HEK293 (cell line): ENCODE results near the gene PDIA6.

Experiments
- CTCF ChIA-PET: fragments of 350-600 bp; formaldehyde crosslinking; extraction: SDS; loops from one replicate; lab custom pipeline; 2021; ENCODE audit warnings: antibody characterized with exemption; lab: Yijun Ruan, JAX
- POLR2A ChIA-PET: fragments of 300-600 bp; formaldehyde crosslinking; extraction: SDS; loops from one replicate; lab custom pipeline; 2020; ENCODE audit warnings: antibody characterized with exemption, inconsistent platforms; lab: Yijun Ruan, JAX
- H3K27ac ChIP-seq: fragments of 200-500 bp; sonication (Bioruptor generic); 2 replicates; pipeline ENCODE4 v1.5.1; 2014; ENCODE audit warnings: low read depth, low read length, control low read depth, inconsistent platforms; ENCODE audit errors: extremely low read depth
- H3K36me3 ChIP-seq, 2 experiments: fragments of 200-500 bp in 1 of 2; sonication (Bioruptor generic) in 1 of 2; 1 replicate in 1 of 2; 2 replicates in 1 of 2; pipeline ENCODE4 v1.5.1; 2014 to 2017; ENCODE audit warnings: inconsistent platforms in 2 of 2, low read length in 2 of 2; ENCODE audit not compliant: control insufficient read depth in 2 of 2, insufficient read depth in 1 of 2
- H3K4me1 ChIP-seq: fragments of 200-500 bp; sonication (Bioruptor generic); 2 replicates; pipeline ENCODE4 v1.5.1; 2014; ENCODE audit warnings: mild to moderate bottlenecking, low read length, inconsistent platforms; ENCODE audit not compliant: control insufficient read depth, insufficient read depth
- H3K4me3 ChIP-seq: 2 replicates; pipeline ENCODE4 v1.5.1; 2011; ENCODE audit warnings: low read depth, mild to moderate bottlenecking, control low read depth, low read length, moderate library complexity
- H3K9me3 ChIP-seq: fragments of 200-500 bp; sonication (Bioruptor generic); 2 replicates; pipeline ENCODE4 v1.5.1; 2014; ENCODE audit warnings: low read depth, low read length, inconsistent platforms; ENCODE audit not compliant: control insufficient read depth, insufficient read depth
- BCL11B ChIP-seq: fragments of 450-650 bp; formaldehyde crosslinking; IDR thresholded peaks from 2 replicates; pipeline ENCODE4 v1.5.1; 2016; ENCODE audit warnings: low read depth, missing biosample characterization, missing genetic modification characterization
- KLF9 ChIP-seq: fragments of 450-650 bp; formaldehyde crosslinking; IDR thresholded peaks from 2 replicates; pipeline ENCODE4 v1.5.1; 2016; ENCODE audit warnings: missing biosample characterization, missing genetic modification characterization, low read depth
- MZF1 ChIP-seq: fragments of 450-650 bp; formaldehyde crosslinking; IDR thresholded peaks from 2 replicates; pipeline ENCODE4 v1.5.1; 2017; ENCODE audit warnings: missing biosample characterization, missing genetic modification characterization, borderline replicate concordance
- OSR2 ChIP-seq: fragments of 450-650 bp; formaldehyde crosslinking; IDR thresholded peaks from 2 replicates; pipeline ENCODE4 v1.5.1; 2016; ENCODE audit warnings: missing biosample characterization, missing genetic modification characterization
- OVOL3 ChIP-seq: fragments of 450-650 bp; formaldehyde crosslinking; IDR thresholded peaks from 2 replicates; pipeline ENCODE4 v1.5.1; 2016; ENCODE audit warnings: missing biosample characterization, missing genetic modification characterization
- PRDM1 ChIP-seq: fragments of 450-650 bp; formaldehyde crosslinking; IDR thresholded peaks from 2 replicates; pipeline ENCODE4; 2016; ENCODE audit warnings: missing biosample characterization, missing genetic modification characterization
- ZBTB20 ChIP-seq: fragments of 450-650 bp; formaldehyde crosslinking; IDR thresholded peaks from 2 replicates; pipeline ENCODE4 v1.5.1; 2016; ENCODE audit warnings: missing biosample characterization, missing genetic modification characterization
- ZNF16 ChIP-seq: fragments of 450-650 bp; formaldehyde crosslinking; IDR thresholded peaks from 2 replicates; pipeline ENCODE4 v1.5.1; 2016; ENCODE audit warnings: low read depth, missing biosample characterization, missing genetic modification characterization
- ZNF292 ChIP-seq: fragments of 450-650 bp; formaldehyde crosslinking; IDR thresholded peaks from 2 replicates; pipeline ENCODE4 v1.5.1; 2016; ENCODE audit warnings: low read depth, missing biosample characterization, missing genetic modification characterization, borderline replicate concordance
- ZNF416 ChIP-seq: fragments of 450-650 bp; formaldehyde crosslinking; IDR thresholded peaks from 2 replicates; pipeline ENCODE4 v1.5.1; 2016; ENCODE audit warnings: missing biosample characterization, missing genetic modification characterization
- ZNF48 ChIP-seq: fragments of 450-650 bp; formaldehyde crosslinking; IDR thresholded peaks from 2 replicates; pipeline ENCODE4 v1.5.1; 2016; ENCODE audit warnings: missing biosample characterization, missing genetic modification characterization
- ZNF544 ChIP-seq: fragments of 450-650 bp; formaldehyde crosslinking; IDR thresholded peaks from 2 replicates; pipeline ENCODE4 v1.5.0; 2017; ENCODE audit warnings: missing biosample characterization, missing genetic modification characterization
- ZNF560 ChIP-seq: fragments of 450-650 bp; formaldehyde crosslinking; IDR thresholded peaks from 2 replicates; pipeline ENCODE4 v1.5.1; 2017; ENCODE audit warnings: missing biosample characterization, missing genetic modification characterization, borderline replicate concordance
- ZNF76 ChIP-seq: fragments of 450-650 bp; formaldehyde crosslinking; IDR thresholded peaks from 2 replicates; pipeline ENCODE4; 2016; ENCODE audit warnings: low read depth, missing biosample characterization, missing genetic modification characterization, borderline replicate concordance
- ZNF777 ChIP-seq: fragments of 450-650 bp; formaldehyde crosslinking; IDR thresholded peaks from 2 replicates; pipeline ENCODE4 v1.5.1; 2017; ENCODE audit warnings: missing biosample characterization, missing genetic modification characterization, borderline replicate concordance
- ZNF785 ChIP-seq: fragments of 450-650 bp; formaldehyde crosslinking; IDR thresholded peaks from 2 replicates; pipeline ENCODE4 v1.5.1; 2016; ENCODE audit warnings: missing biosample characterization, missing genetic modification characterization
- TF ChIP-seq, protein P1 (sequence below): fragments of 450-650 bp; formaldehyde crosslinking; IDR thresholded peaks from 2 replicates; pipeline ENCODE4 v1.5.0; 2017; ENCODE audit warnings: missing biosample characterization, missing genetic modification characterization, borderline replicate concordance
- TF ChIP-seq, protein P2 (sequence below): fragments of 450-650 bp; IDR thresholded peaks from 2 replicates; pipeline ENCODE4 v1.5.1; 2018; ENCODE audit warnings: missing biosample characterization, mild to moderate bottlenecking, missing genetic modification characterization
- TF ChIP-seq, protein P3 (sequence below): fragments of 450-650 bp; formaldehyde crosslinking; IDR thresholded peaks from 2 replicates; pipeline ENCODE4 v1.5.1; 2016; ENCODE audit warnings: missing biosample characterization, missing genetic modification characterization, borderline replicate concordance
- TF ChIP-seq, protein P4 (sequence below): fragments of 450-650 bp; formaldehyde crosslinking; IDR thresholded peaks from 2 replicates; pipeline ENCODE4 v1.5.1; 2016; ENCODE audit warnings: missing biosample characterization, missing genetic modification characterization

Gene PDIA6

DNA sequence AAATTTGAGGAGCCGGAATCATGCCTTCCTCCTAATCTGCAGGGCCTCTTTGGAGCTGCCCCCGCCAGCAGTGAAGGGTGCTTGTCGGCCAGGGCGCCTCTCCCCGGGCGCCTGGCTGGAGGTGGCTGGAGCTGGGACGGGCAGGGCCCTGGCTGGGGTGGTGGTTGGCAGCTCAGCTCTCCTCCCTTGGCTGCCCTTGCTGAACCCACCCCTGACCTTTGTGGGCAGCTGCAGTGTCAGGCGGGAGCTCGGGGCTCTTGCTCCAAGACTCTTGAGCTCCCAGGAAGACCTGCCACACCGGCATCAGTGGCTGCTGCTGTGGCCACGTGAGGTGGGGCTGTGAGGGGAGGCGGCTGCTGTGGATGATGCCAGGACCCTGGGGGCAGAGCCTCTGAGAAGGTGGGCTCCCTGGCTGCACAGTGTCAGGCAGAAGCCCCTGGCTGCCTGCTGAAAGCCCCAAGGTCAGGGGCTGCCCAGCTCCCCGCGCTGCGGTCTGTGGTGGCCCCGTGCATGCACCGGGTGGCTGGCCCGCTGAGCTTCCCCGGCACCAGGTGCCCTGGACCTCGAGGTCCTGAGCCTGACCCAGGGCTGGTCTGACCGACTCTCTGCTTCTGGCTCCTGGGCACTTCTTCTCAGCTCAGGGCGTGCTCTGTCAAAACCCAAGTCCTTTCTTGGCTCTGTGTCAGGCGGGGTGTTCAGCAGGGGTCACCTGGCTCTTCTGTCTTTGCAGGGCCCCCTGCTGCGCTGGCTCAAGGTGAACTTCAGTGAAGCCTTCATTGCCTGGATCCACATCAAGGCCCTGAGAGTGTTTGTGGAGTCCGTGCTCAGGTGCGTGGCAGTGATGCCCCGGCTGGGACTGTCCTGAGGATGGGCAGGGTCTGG lies 34.5 kb downstream of the PDIA6 start:
- CTCF ChIA-PET, result interaction anchor here (0.6 kb wide), 1 partner anchor 910 kb away, joined by 3 read pairs; no protein-coding TSS in a partner anchor
- H3K4me3 ChIP-seq, result no peak overlapping the region
- peaks cover 15 to 50% of the 10 kb centered on the region in 2 experiments; a peak in 2 of 3 replicates for H3K36me3 ChIP-seq
- H3K27ac ChIP-seq, result no peak overlapping the region
- H3K4me1 ChIP-seq, result no peaks in the 10 kb centered on the region
- no peaks in the 10 kb centered on the region for H3K9me3 ChIP-seq
- POLR2A ChIA-PET, result no interaction called here
- TF ChIP-seq ZNF48, result no peak
- TF ChIP-seq BCL11B (tag by site-specific recombination), result no peak
- TF ChIP-seq ZNF416 (tag by site-specific recombination), result no peak

DNA sequence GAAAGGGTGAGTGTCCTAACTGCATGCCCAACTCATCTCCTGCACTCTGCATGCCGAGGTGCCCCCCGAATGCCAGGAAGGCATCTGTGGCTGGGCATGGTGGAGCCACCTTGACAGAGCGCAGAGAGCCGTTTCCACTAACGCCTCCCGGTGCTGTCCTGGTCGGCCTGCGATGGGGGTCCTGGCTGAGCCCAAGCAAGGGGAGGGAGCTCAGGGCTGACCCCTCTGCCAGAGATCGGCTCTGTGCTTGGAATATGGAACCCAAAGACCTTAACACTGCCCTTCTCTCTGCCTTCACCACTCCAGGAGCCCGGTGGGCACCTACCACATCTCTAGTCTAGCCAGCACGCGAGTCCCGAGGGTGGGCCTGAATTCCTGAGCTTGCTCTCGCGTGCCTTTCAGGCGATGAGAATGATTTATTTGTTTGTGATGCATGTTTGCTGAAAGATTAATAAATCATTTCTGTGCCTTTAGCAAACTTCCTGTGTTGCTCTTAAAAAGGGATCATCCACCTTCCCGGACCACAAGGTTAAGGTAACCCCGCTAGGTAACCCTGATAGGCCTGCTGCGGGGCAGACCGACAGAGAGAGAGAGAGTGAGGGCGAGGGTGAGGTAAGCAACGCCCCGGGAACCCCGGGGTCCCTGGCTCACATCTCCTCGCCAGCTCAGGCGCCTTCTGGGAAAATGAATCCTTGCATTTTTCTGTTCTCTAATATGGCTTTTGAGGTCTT lies 35.3 kb downstream of the PDIA6 start:
- CTCF ChIA-PET, result interaction anchor here (0.6 kb wide), 1 partner anchor 911 kb away, joined by 3 read pairs; no protein-coding TSS in a partner anchor
- H3K4me1 ChIP-seq, result no peaks in the 10 kb centered on the region
- H3K36me3 ChIP-seq, result peaks cover 10 to 44% of the 10 kb centered on the region in 2 experiments; a peak in 2 of 3 replicates
- H3K27ac ChIP-seq, result no peak overlapping the region
- no peak overlapping the region for H3K4me3 ChIP-seq
- H3K9me3 ChIP-seq, result no peaks in the 10 kb centered on the region
- POLR2A ChIA-PET, result no interaction called here
- no peak for TF ChIP-seq ZNF292 (tag by site-specific recombination)
- TF ChIP-seq, protein P1, sequence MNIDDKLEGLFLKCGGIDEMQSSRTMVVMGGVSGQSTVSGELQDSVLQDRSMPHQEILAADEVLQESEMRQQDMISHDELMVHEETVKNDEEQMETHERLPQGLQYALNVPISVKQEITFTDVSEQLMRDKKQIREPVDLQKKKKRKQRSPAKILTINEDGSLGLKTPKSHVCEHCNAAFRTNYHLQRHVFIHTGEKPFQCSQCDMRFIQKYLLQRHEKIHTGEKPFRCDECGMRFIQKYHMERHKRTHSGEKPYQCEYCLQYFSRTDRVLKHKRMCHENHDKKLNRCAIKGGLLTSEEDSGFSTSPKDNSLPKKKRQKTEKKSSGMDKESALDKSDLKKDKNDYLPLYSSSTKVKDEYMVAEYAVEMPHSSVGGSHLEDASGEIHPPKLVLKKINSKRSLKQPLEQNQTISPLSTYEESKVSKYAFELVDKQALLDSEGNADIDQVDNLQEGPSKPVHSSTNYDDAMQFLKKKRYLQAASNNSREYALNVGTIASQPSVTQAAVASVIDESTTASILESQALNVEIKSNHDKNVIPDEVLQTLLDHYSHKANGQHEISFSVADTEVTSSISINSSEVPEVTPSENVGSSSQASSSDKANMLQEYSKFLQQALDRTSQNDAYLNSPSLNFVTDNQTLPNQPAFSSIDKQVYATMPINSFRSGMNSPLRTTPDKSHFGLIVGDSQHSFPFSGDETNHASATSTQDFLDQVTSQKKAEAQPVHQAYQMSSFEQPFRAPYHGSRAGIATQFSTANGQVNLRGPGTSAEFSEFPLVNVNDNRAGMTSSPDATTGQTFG (tag by site-specific recombination), result no peak
- no peak for TF ChIP-seq ZNF544 (tag by site-specific recombination)
- no peak for TF ChIP-seq ZNF560 (tag by site-specific recombination)
- no peak for TF ChIP-seq OVOL3
- TF ChIP-seq KLF9 (tag by site-specific recombination), result no peak
- TF ChIP-seq, protein P2, sequence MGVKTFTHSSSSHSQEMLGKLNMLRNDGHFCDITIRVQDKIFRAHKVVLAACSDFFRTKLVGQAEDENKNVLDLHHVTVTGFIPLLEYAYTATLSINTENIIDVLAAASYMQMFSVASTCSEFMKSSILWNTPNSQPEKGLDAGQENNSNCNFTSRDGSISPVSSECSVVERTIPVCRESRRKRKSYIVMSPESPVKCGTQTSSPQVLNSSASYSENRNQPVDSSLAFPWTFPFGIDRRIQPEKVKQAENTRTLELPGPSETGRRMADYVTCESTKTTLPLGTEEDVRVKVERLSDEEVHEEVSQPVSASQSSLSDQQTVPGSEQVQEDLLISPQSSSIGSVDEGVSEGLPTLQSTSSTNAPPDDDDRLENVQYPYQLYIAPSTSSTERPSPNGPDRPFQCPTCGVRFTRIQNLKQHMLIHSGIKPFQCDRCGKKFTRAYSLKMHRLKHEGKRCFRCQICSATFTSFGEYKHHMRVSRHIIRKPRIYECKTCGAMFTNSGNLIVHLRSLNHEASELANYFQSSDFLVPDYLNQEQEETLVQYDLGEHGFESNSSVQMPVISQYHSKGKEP (tag by site-specific recombination), result no peak
- TF ChIP-seq, protein P3, sequence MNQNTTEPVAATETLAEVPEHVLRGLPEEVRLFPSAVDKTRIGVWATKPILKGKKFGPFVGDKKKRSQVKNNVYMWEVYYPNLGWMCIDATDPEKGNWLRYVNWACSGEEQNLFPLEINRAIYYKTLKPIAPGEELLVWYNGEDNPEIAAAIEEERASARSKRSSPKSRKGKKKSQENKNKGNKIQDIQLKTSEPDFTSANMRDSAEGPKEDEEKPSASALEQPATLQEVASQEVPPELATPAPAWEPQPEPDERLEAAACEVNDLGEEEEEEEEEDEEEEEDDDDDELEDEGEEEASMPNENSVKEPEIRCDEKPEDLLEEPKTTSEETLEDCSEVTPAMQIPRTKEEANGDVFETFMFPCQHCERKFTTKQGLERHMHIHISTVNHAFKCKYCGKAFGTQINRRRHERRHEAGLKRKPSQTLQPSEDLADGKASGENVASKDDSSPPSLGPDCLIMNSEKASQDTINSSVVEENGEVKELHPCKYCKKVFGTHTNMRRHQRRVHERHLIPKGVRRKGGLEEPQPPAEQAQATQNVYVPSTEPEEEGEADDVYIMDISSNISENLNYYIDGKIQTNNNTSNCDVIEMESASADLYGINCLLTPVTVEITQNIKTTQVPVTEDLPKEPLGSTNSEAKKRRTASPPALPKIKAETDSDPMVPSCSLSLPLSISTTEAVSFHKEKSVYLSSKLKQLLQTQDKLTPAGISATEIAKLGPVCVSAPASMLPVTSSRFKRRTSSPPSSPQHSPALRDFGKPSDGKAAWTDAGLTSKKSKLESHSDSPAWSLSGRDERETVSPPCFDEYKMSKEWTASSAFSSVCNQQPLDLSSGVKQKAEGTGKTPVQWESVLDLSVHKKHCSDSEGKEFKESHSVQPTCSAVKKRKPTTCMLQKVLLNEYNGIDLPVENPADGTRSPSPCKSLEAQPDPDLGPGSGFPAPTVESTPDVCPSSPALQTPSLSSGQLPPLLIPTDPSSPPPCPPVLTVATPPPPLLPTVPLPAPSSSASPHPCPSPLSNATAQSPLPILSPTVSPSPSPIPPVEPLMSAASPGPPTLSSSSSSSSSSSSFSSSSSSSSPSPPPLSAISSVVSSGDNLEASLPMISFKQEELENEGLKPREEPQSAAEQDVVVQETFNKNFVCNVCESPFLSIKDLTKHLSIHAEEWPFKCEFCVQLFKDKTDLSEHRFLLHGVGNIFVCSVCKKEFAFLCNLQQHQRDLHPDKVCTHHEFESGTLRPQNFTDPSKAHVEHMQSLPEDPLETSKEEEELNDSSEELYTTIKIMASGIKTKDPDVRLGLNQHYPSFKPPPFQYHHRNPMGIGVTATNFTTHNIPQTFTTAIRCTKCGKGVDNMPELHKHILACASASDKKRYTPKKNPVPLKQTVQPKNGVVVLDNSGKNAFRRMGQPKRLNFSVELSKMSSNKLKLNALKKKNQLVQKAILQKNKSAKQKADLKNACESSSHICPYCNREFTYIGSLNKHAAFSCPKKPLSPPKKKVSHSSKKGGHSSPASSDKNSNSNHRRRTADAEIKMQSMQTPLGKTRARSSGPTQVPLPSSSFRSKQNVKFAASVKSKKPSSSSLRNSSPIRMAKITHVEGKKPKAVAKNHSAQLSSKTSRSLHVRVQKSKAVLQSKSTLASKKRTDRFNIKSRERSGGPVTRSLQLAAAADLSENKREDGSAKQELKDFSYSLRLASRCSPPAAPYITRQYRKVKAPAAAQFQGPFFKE, result no peak
- TF ChIP-seq, protein P4, sequence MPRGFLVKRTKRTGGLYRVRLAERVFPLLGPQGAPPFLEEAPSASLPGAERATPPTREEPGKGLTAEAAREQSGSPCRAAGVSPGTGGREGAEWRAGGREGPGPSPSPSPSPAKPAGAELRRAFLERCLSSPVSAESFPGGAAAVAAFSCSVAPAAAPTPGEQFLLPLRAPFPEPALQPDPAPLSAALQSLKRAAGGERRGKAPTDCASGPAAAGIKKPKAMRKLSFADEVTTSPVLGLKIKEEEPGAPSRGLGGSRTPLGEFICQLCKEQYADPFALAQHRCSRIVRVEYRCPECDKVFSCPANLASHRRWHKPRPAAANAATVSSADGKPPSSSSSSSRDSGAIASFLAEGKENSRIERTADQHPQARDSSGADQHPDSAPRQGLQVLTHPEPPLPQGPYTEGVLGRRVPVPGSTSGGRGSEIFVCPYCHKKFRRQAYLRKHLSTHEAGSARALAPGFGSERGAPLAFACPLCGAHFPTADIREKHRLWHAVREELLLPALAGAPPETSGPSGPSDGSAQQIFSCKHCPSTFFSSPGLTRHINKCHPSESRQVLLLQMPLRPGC (tag by site-specific recombination), result no peak
- TF ChIP-seq ZBTB20 (tag by site-specific recombination), result no peak
- no peak for TF ChIP-seq ZNF16 (tag by site-specific recombination)
- no peak for TF ChIP-seq PRDM1 (tag by site-specific recombination)
- TF ChIP-seq OSR2 (tag by site-specific recombination), result no peak
- no peak for TF ChIP-seq ZNF777 (tag by site-specific recombination)
- TF ChIP-seq ZNF785 (tag by site-specific recombination), result no peak
- TF ChIP-seq ZNF76 (tag by site-specific recombination), result no peak
- no peak for TF ChIP-seq MZF1 (tag by site-specific recombination)
